K562 (cell line): ENCODE data around the gene PDCD1. TPM values are rescaled to one million over a fixed set of nuclear protein-coding genes. Genes with fewer than 3 reads are reported as not detected.

ENCODE experiments used
- HIVEP1 ChIP-seq: fragments of 250-450 bp; sonication (Bioruptor Pico); IDR thresholded peaks from 2 replicates; pipeline ENCODE4 v1.4.0; 2020; ENCODE audit warnings: mild to moderate bottlenecking
- HNRNPUL1 ChIP-seq: fragments of 200-400 bp; formaldehyde crosslinking; IDR thresholded peaks from 2 replicates; pipeline ENCODE4 v1.6.1; 2017; ENCODE audit warnings: low read length
- HOXB6 ChIP-seq: fragments of 250-450 bp; sonication (Bioruptor Pico); IDR thresholded peaks from 2 replicates; pipeline ENCODE4 v1.5.1; 2022; ENCODE audit warnings: mild to moderate bottlenecking, borderline replicate concordance
- MXI1 ChIP-seq: IDR thresholded peaks from 2 replicates; pipeline ENCODE4 v1.6.1; 2011; ENCODE audit warnings: low read depth, mild to moderate bottlenecking, improper control_type of control experiment, low read length
- MYBL2 ChIP-seq, 2 experiments: fragments of 450-650 bp in 1 of 2; sonication (generic) in 1 of 2; formaldehyde crosslinking in 1 of 2; IDR thresholded peaks; 2 replicates each; pipeline versions ENCODE4 v1.6.1 to v1.8.1; 2017 to 2022; ENCODE audit warnings: borderline replicate concordance in 1 of 2, inconsistent platforms in 1 of 2, low read depth in 1 of 2, mild to moderate bottlenecking in 1 of 2, missing genetic modification reagents in 1 of 2, moderate library complexity in 1 of 2
- MYC ChIP-seq, 2 experiments: fragments of 250-450 bp in 1 of 2; sonication (Bioruptor Pico) in 1 of 2; IDR thresholded peaks; 2 replicates each; pipeline versions ENCODE4 v1.5.1 to v1.6.1; 2012 to 2021; ENCODE audit warnings: low read depth in 2 of 2, borderline replicate concordance in 1 of 2, improper control_type of control experiment in 1 of 2, low read length in 1 of 2, mild to moderate bottlenecking in 1 of 2, moderate library complexity in 1 of 2
- NCOA4 ChIP-seq: fragments of 450-650 bp; IDR thresholded peaks from 2 replicates; pipeline ENCODE4 v1.6.1; 2018; ENCODE audit warnings: mild to moderate bottlenecking; ENCODE audit not compliant: partially characterized antibody
- NONO ChIP-seq, 2 experiments: fragments of 200-400 bp in 1 of 2; fragments of 450-650 bp in 1 of 2; formaldehyde crosslinking in 1 of 2; IDR thresholded peaks; 2 replicates each; pipeline ENCODE4 v1.6.1; 2017; ENCODE audit warnings: low read depth in 2 of 2, mild to moderate bottlenecking in 2 of 2, moderate library complexity in 2 of 2, low read length in 1 of 2
- SIN3A ChIP-seq, 2 experiments: fragments of 150-350 bp in 1 of 2; IDR thresholded peaks; 2 replicates each; pipeline ENCODE4 v1.6.1; 2011 to 2016; ENCODE audit warnings: borderline replicate concordance in 2 of 2, low read depth in 2 of 2, low read length in 2 of 2, mild to moderate bottlenecking in 2 of 2, moderate library complexity in 2 of 2; ENCODE audit not compliant: control insufficient read depth in 1 of 2
- ZNF699 ChIP-seq: fragments of 250-450 bp; sonication (Bioruptor Pico); IDR thresholded peaks from 2 replicates; pipeline ENCODE4 v1.8.0; 2021; ENCODE audit warnings: mild to moderate bottlenecking, moderate library complexity; ENCODE audit not compliant: insufficient replicate concordance
- polyA plus RNA-seq, 8 experiments: library from polyadenylated mRNA; depleted of rRNA in 4 of 8; stranded (reverse) in 5 of 8; unstranded in 3 of 8; fragments of >200 nt; fragmentation: Nextera tagmentation in 2 of 8; fragmentation: Illumina TruSeq in 1 of 8; extraction: Ambion mirVana in 2 of 8; extraction: Trizol in 1 of 8; gene quantifications; 2 replicates each; pipeline versions ENCODE4 v1.2.1 to v1.2.3, GENCODE V29; 2011 to 2014; ENCODE audit warnings: inconsistent platforms in 1 of 8, missing spikeins in 1 of 8
- total RNA-seq, 7 experiments: library from RNA; depleted of rRNA in 6 of 7; stranded (reverse); fragments of >200 nt in 6 of 7; fragmentation: Illumina TruSeq in 2 of 7; extraction: Trizol in 2 of 7; gene quantifications; 2 replicates each; pipeline versions ENCODE4 v1.2.1 to v1.2.3, GENCODE V29; 2011 to 2021; ENCODE audit warnings: low replicate concordance in 1 of 7
- TF ChIP-seq, protein P1 (sequence below): fragments of 450-650 bp; IDR thresholded peaks from 2 replicates; pipeline ENCODE4 v1.7.0; 2016; ENCODE audit warnings: borderline replicate concordance
- TF ChIP-seq, protein P2 (sequence below): fragments of 250-450 bp; sonication (Bioruptor Pico); IDR thresholded peaks from 2 replicates; pipeline ENCODE4 v1.5.0; 2021; ENCODE audit warnings: mild to moderate bottlenecking, borderline replicate concordance
- TF ChIP-seq, protein P3 (sequence below): fragments of 450-650 bp; IDR thresholded peaks from 2 replicates; pipeline ENCODE4 v1.6.1; 2017; ENCODE audit warnings: antibody characterized with exemption
- TF ChIP-seq, protein P4 (sequence below): sonication (generic); formaldehyde crosslinking; IDR thresholded peaks from 2 replicates; pipeline ENCODE4 v1.8.1; 2022; ENCODE audit warnings: missing genetic modification reagents
- TF ChIP-seq, protein P5 (sequence below): IDR thresholded peaks from 2 replicates; pipeline ENCODE4 v1.6.1; 2011; ENCODE audit not compliant: insufficient read length; ENCODE audit errors: extremely low read depth
- TF ChIP-seq, protein P6 (sequence below): sonication (generic); formaldehyde crosslinking; IDR thresholded peaks from 2 replicates; pipeline ENCODE4 v1.9.0; 2022; ENCODE audit warnings: mild to moderate bottlenecking, missing genetic modification reagents

Gene PDCD1
- total and polyA plus RNA-seq, 9 of the 15 experiments (the other 6 are each of a cell fraction or from before 2014, with no cell fraction given), result 0.15 to 2.5 (median 1.0) TPM; not detected in 2

DNA sequence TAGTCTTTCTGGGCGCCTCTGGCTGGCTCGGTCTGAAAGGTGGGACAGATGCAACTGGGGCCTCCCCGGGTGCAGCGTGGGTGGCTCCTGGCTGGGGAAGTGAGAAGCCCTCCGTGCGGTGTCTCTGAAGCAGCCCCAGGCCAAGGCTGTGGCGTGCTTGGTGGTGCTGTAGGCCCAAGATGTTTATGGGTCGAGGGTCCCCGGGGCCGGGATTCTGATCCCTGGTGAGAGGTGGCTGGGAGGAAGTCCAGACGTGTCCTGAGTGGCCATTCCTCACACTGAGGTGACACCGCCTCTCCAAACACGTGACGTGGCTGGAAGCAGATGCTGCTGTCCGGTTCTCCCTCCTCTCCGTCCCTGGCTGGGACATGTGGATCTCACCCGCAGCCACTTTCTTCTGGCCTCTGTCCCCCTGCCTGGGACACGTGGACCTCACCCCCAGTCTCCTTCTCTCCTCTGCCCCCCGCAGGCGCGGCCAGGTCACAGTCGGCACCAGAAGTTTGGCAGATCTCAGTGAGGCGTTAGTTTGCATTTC is 23.5 kb upstream of the PDCD1 start (continued):
- TF ChIP-seq, protein P1, sequence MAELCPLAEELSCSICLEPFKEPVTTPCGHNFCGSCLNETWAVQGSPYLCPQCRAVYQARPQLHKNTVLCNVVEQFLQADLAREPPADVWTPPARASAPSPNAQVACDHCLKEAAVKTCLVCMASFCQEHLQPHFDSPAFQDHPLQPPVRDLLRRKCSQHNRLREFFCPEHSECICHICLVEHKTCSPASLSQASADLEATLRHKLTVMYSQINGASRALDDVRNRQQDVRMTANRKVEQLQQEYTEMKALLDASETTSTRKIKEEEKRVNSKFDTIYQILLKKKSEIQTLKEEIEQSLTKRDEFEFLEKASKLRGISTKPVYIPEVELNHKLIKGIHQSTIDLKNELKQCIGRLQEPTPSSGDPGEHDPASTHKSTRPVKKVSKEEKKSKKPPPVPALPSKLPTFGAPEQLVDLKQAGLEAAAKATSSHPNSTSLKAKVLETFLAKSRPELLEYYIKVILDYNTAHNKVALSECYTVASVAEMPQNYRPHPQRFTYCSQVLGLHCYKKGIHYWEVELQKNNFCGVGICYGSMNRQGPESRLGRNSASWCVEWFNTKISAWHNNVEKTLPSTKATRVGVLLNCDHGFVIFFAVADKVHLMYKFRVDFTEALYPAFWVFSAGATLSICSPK, result no peak
- TF ChIP-seq ZNF699, result no peak
- no peak for TF ChIP-seq MYBL2 (IDR thresholded peaks at IDR 0.05; ENCODE audit: low read depth)
- no peak for TF ChIP-seq MYBL2 (CRISPR knock-in tag; IDR thresholded peaks at IDR 0.05; ENCODE audit: borderline replicate concordance)
- peak in 1 of 2 experiments; percentile 83; a peak in 2 of 4 replicates for TF ChIP-seq SIN3A (IDR thresholded peaks at IDR 0.05; ENCODE audit: borderline replicate concordance in 2 of 2, control insufficient read depth in 1 of 2, low read depth in 2 of 2, low read length in 2 of 2)
- TF ChIP-seq, protein P2, sequence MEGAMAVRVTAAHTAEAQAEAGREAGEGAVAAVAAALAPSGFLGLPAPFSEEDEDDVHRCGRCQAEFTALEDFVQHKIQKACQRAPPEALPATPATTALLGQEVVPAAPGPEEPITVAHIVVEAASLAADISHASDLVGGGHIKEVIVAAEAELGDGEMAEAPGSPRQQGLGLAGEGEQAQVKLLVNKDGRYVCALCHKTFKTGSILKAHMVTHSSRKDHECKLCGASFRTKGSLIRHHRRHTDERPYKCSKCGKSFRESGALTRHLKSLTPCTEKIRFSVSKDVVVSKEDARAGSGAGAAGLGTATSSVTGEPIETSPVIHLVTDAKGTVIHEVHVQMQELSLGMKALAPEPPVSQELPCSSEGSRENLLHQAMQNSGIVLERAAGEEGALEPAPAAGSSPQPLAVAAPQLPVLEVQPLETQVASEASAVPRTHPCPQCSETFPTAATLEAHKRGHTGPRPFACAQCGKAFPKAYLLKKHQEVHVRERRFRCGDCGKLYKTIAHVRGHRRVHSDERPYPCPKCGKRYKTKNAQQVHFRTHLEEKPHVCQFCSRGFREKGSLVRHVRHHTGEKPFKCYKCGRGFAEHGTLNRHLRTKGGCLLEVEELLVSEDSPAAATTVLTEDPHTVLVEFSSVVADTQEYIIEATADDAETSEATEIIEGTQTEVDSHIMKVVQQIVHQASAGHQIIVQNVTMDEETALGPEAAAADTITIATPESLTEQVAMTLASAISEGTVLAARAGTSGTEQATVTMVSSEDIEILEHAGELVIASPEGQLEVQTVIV (CRISPR knock-in tag), result no peak
- TF ChIP-seq NCOA4, result no peak
- no peak for TF ChIP-seq HIVEP1
- TF ChIP-seq HOXB6 (CRISPR knock-in tag), result no peak
- TF ChIP-seq NONO (IDR thresholded peaks at IDR 0.05; ENCODE audit: low read depth in 2 of 2, low read length in 1 of 2), result no peak
- peak; percentile 86 for TF ChIP-seq MYC (IDR thresholded peaks at IDR 0.05; ENCODE audit: low read depth, low read length)
- no peak for TF ChIP-seq MYC (CRISPR knock-in tag; IDR thresholded peaks at IDR 0.05; ENCODE audit: borderline replicate concordance, low read depth)
- TF ChIP-seq, protein P3, sequence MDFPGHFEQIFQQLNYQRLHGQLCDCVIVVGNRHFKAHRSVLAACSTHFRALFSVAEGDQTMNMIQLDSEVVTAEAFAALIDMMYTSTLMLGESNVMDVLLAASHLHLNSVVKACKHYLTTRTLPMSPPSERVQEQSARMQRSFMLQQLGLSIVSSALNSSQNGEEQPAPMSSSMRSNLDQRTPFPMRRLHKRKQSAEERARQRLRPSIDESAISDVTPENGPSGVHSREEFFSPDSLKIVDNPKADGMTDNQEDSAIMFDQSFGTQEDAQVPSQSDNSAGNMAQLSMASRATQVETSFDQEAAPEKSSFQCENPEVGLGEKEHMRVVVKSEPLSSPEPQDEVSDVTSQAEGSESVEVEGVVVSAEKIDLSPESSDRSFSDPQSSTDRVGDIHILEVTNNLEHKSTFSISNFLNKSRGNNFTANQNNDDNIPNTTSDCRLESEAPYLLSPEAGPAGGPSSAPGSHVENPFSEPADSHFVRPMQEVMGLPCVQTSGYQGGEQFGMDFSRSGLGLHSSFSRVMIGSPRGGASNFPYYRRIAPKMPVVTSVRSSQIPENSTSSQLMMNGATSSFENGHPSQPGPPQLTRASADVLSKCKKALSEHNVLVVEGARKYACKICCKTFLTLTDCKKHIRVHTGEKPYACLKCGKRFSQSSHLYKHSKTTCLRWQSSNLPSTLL, result no peak
- no peak for TF ChIP-seq HNRNPUL1
- TF ChIP-seq, protein P4, sequence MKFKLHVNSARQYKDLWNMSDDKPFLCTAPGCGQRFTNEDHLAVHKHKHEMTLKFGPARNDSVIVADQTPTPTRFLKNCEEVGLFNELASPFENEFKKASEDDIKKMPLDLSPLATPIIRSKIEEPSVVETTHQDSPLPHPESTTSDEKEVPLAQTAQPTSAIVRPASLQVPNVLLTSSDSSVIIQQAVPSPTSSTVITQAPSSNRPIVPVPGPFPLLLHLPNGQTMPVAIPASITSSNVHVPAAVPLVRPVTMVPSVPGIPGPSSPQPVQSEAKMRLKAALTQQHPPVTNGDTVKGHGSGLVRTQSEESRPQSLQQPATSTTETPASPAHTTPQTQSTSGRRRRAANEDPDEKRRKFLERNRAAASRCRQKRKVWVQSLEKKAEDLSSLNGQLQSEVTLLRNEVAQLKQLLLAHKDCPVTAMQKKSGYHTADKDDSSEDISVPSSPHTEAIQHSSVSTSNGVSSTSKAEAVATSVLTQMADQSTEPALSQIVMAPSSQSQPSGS (CRISPR knock-in tag), result no peak
- TF ChIP-seq, protein P5, sequence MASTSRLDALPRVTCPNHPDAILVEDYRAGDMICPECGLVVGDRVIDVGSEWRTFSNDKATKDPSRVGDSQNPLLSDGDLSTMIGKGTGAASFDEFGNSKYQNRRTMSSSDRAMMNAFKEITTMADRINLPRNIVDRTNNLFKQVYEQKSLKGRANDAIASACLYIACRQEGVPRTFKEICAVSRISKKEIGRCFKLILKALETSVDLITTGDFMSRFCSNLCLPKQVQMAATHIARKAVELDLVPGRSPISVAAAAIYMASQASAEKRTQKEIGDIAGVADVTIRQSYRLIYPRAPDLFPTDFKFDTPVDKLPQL, result no peak
- TF ChIP-seq, protein P6, sequence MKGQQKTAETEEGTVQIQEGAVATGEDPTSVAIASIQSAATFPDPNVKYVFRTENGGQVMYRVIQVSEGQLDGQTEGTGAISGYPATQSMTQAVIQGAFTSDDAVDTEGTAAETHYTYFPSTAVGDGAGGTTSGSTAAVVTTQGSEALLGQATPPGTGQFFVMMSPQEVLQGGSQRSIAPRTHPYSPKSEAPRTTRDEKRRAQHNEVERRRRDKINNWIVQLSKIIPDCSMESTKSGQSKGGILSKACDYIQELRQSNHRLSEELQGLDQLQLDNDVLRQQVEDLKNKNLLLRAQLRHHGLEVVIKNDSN, result peak; percentile 82
- TF ChIP-seq MXI1, result peak; percentile 82; the same call in 1 of the 2 replicates
